HG03060 (cell line): ENCODE results near the gene CPNE2.
A peak's percentile ranks its signal among the peaks of the same experiment; 100 is the strongest.
"Not testable (repeated sequence)": the region's sequence is repeated elsewhere in the genome, so short reads cannot be mapped to it uniquely, and the experiment has no call there.

Source experiments
- ATAC-seq: cut with Tn5 transposase; IDR thresholded peaks from one replicate; pipeline ENCODE4 v1.9.1; 2021; ENCODE audit warnings: low read depth, moderate number of reproducible peaks; ENCODE audit not compliant: unreplicated experiment

Gene CPNE2

DNA sequence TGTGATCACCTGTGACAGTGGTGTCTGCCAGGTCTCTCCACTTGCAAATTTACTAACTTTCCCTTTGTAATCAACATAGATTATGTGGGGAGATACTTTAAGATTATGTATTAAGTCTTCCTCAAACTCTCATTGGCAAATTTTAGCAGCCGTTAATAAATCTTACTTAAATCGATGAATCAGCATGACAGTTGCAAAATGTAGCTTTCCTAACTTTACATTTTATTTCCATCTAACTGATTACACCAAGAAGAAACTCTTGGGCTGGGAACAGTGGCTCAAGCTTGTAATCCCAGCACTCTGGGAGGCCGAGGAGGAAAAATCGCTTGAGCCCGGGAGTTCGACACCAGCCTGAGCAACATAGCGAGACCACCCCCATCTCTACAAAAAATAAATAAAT, 23.3 kb upstream of the CPNE2 start:
- no peak for ATAC-seq

DNA sequence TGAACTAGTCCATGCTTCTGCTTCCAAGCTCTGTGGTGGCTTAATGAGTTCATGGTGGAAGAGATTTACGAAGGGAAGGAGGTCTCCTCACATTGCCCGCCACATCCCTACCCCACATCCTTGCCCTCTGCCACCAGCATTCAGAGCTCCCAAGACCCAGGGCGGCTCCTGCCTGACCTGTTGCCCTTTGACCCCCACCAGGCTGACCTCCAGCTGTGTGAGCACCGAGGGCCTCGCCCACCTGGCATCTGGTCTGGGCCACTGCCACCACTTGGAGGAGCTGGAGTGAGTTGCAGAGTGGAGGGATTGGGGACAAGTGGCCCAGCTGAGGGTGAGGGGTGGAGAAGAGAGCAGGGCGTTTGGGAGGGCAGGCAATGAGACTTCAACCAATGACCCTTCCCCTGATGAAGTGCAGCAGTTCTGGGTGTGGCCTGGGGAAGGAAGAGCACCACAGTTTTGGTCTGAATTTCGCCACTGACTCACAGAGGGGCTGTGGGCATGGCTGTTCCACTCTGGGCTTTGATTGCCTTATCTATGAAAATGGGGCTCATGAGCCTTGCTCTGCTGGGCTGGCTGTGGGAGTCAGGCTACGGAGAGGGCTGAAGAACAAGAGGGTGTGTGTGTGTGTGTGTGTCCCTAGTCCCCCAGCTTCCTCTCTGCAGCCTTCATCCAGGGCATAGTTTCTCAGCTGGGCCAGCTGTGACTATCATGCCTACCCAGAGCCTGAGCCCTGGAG, 22.6 kb upstream of the CPNE2 start:
- ATAC-seq, result no peak

DNA sequence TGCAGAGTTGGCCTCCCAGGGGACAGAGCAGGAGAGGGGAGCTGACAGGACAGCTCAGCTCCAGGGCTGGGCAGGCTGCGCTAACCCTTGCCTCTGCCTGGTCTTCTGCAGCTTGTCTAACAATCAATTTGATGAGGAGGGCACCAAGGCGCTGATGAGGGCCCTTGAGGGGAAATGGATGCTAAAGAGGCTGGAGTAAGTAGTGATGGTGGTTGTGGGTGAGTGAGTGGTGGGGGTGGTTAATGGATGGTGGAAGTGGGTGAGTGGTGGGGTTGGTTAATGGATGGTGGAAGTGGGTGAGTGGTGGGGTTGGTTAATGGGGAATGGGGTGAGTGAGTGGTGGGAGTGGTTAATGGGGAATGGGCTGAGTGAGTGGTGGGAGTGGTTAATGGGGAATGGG, 22.0 kb upstream of the CPNE2 start:
- ATAC-seq, result no peak

DNA sequence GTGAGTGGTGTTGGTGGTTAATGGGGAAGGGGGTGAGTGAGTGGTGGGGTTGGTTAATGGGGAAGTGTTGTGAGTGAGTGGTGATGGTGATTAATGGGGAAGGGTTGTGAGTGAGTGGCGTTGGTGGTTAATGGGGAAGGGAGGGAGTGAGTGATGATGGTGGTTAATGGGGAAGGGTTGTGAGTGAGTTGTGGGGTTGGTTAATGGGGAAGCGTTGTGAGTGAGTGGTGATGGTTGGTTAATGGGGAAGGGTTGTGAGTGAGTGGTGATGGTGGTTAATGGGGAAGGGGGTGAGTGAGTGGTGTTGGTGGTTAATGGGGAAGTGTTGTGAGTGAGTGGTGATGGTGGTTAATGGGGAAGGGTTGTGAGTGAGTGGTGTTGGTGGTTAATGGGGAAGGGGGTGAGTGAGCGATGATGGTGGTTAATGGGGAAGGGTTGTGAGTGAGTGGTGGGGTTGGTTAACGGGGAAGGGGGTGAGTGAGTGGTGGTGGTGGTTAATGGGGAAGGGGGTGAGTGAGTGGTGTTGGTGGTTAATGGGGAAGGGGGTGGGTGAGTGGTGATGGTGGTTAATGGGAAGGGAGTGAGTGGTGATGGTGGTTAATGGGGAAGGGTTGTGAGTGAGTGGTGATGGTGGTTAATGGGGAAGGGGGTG, 21.2 kb upstream of the CPNE2 start:
- ATAC-seq, result not testable (repeated sequence)

DNA sequence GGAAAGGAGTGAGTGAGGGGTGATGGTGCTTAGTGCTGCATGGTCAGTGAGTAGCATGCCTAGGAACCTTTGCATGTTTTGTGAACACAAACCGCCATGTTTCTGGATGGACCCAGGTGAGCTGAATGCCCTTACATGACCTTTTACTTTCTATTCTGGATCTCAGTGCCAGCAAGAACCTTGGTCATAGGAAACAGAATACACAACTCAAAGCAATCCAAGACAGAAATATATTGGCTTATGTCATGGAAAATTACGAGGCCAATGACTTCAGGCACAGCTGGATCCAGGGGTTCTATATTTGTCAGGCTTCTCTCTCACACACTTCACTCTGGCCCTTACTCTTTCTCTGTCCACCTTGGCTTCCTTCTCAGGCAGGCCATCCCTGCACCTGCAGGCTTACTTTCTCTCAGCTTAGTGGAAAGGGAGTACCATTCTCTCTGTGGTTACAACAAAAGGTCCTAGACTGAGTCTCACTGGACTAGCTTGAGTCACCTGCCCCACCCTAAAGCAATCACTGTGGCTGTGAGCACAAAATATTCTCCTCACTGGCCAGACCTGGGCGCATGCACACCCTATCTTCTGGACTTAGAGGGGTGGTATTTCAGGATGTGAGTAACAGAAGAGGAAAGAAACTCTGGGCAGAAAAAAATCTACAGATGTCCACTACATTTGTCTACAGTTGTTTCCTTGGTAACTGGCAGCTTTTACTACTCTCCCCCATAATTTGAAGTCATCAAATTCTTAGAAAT, 20.4 kb upstream of the CPNE2 start:
- ATAC-seq, result no peak

DNA sequence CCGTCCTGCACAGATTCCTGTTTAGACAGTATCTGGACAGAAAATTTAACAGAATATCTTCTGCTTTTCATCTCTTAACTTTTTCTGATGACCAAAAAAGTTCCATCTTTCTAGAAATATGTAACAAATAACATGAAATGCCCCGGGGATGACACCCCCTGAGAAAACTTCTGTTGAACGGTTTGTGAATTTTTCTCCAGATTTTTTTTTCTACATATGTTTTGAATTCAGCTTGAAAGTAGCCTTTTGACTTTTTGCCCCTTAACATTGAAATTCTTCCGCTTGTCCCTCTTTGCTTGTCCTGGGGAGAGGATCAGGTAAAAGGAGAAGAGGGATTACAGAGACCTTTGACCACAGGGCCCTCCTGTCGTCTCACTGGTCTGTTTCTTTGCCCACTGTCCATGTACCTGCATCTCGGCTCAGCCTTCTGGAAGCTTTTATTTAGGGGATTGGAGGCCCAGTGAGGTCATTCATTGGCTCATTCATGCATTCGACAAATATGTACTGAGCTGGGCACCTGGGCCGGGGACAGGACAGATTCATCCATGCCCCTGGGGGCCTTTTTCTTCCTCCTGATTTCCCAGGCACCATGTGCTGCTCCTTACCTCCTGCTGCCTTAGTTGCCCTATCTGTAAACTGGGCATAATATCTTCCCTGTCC, 19.6 kb upstream of the CPNE2 start:
- ATAC-seq, result no peak

DNA sequence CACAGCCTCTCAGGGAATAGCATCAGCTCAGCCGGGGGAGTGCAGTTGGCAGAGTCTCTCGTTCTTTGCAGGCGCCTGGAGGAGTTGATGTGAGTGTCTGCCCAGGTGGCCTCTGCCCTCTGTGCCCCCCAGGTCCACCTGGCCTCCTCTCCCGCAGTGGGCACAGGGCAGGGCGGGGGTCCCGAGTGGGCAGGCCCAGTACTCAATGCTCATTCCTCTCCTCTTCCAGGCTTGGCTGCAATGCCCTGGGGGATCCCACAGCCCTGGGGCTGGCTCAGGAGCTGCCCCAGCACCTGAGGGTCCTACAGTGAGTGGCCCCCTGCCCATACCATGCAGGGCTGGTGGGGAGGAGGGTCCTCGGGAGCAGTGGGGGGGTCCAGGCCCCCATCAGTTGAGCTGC, 14.7 kb upstream of the CPNE2 start:
- no peak for ATAC-seq

DNA sequence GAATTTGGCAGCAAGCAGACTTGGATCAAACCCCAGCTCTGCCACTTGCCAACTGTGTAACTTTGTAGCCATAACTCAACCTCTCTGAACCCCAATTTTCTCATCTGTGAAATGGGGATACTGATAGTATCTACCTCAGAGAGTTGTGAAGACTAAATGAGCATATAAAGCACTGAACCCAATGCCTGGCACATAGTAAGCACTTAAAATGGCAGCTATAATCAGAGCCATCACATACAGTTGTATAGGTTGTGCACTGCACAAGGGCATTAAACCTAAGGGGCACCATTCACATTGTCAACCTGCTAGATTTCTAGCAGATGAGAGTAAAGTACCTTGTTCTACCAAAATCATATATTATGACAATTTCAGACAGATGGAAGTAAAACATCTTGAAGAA, 10.6 kb upstream of the CPNE2 start:
- no peak for ATAC-seq

DNA sequence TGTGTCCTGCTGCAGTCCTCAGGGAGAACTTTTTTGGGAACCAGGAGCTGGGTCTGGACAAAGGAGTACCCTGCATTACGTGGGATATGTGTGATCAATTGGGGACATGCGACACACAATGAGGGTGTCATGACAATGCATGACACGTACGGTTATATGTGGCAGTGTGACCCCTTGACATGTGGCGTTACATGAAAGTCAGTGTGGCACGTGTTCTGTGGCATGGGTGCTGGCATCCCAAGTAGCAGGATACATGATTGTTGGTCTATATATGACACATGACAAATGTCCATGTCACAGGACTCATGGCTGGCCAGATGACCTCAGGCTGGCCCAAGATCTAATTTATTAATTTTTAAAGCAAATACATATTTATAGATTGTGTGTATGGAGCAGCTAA, 9.7 kb upstream of the CPNE2 start:
- ATAC-seq, result no peak

DNA sequence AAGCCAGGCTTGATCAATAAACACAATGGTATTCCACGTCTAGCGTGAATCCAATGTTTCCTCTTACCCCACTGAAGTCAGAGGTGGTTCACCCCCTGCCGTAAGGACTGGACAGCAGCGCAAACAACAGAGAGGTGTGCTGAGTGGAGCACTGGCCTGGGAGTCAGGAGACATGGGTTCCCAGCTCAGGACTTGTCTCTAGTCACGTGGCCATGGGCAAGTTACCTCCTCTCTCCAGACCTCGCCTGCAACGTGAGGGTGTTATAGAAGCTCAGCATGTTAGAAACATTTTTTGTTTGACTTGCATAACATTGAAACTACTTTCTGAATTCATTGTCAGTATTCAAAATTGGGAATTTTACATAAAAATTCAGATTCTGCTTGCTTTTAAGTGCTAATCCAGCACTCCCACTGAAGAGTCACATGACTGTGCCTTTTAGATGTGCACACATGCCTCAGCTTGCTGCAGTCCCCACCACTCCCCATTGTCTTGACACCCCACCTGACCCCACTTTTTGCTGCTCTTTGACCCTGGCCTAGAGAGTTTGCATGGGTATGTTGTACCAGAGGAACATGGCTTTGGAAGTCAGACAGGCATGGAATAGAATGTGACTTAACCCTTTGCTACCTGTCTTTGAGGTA, 8.8 kb upstream of the CPNE2 start:
- ATAC-seq, result no peak

DNA sequence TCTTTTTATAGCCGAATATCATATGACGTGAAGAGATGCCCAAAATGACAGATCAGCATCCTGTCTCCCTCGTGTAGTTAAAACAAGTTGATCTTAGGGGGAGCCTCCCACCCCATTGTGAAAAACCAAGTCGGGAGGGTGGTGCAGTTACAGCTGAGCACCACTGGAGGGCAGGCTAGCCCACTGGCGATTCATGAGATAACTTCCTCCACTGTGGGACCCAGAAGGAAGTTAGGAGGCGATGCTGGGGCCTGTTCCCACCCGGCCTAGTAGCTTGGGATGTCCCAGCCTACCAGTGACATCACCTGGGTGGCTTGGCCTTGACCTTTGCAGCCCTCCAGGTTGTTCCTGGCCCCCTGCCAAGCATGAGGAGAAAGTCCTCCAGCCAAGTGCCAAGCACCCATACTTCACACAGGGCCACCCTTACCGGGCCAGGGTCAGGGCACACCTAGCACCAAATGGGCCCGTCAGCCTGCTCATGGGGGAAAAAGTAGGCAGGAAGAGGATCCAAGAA, 8.1 kb upstream of the CPNE2 start:
- ATAC-seq, result peak; percentile 50

DNA sequence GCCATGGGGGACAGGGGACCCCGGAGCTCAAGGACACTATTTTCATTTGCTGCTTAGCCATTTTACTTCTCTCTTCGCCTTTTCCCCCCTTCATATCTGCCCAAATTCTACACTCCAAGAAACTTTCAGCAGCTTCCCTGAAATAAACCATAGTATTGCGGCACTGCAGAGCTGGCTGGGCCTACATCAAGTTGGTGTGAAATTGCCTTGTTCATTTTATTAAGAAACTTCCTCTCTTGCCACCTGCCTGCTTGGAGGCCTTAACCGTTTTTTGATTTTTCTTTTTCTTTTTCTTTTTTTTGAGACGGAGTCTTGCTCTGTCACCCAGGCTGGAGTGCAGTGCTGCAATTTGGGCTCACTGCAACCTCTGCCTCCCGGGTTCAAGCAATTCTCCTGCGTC, 7.4 kb upstream of the CPNE2 start:
- ATAC-seq, result no peak

DNA sequence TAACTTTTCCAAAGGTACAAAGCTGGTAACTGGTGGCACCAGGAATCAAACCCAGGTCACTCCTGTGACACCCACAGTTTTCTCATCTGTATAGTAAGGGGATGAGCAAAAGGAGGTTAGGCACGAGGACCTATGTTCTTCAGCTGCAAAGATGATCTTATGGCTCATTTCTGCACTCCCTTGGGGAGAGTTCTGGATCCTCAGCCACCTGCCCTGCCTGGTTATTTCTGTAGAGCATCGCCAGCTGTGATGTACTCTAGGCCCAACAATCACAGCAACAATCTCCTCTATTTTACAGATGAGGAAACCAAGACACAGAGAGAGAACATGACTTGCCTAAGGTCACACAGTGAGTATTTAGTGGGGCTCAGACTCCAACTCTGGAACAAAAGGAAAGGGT, 5.4 kb upstream of the CPNE2 start:
- no peak for ATAC-seq

DNA sequence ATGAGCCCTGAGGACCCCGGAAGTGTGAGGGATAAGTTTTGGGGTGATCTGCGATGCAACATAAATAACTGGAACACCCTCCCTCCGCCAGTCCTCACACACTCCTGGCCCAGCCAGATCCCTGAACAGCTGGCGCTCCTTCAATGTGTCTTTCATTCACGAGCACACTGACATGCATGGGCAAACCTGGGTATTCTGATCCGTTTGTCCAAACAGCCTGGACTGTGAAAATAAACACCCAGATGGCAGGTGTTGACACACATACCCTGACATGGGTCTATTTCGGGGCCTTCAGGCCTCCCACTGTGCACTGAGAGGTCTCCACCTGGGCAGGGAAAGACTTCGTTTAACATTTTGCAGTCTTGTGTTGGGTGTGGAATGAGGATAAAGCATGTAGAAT, 3.0 kb upstream of the CPNE2 start:
- no peak for ATAC-seq

DNA sequence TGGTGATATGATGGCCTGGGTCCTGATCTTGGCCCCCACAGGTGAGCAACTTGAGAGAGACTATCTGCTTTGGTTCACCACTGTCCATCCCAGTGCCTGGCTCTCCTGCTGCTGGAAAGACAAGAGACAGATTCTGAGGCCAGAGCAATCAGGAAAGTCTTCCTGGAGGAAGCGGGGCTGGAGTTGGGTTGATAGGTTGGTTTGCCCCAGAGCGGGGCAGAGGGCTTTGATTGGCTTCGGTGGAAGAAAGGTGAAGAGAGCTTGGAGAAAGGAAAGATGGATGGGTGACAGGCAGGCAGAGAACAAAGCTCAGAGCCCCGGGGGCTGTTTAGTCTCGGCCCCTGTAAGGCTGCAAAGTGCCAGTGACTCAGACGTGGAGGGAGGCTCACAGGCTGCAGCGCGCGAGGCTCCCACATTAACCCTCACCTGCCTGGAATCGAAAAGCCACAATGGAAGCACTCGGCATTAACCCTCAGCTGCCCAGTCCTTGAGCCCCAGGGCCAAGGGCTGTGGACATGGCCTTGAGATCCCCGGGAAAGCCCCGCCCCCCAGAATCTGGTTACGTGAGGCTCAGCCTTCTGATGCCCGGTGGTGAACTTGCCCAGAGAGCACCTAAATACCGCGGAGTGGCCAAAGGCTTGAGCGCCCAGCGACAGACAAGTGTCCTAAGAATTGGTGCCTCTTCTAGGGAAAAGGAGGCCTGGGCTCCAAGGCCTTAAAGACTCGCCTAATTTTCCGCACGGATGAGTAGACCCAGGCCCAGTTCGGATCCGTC, 996 bp upstream of the CPNE2 start:
- no peak for ATAC-seq

DNA sequence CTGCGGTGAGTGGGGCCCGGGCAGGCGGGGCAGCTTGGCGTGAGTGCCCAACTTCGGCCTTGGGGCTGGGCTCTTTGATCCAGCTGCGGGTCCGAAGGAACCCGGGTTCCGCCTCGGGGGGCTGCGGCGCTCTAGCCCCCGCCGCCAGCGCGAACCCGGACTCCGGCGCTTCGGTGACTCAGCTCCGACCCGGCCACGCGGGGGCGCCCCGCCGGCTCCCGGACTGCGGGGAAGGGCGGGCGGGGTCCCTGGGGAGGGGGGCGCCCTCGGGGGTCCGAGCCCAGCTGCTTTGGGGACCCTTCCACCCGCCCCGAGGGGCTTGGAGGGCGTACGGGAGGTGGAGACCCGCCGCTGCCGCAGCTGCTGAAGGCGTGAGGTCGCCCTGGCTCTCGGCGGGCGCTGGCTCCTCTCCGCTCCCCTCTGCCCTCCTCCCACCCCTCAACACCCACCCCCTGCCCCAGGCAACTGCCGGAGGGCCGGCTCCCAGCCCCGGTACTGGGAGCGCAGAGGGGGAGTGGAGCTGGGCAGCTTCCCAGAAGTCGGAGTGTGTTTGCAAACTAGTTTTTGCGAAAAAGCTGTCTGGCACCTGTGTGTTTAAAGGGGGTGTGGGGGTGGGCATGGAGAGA, 516 bp downstream of the CPNE2 start:
- no peak for ATAC-seq

DNA sequence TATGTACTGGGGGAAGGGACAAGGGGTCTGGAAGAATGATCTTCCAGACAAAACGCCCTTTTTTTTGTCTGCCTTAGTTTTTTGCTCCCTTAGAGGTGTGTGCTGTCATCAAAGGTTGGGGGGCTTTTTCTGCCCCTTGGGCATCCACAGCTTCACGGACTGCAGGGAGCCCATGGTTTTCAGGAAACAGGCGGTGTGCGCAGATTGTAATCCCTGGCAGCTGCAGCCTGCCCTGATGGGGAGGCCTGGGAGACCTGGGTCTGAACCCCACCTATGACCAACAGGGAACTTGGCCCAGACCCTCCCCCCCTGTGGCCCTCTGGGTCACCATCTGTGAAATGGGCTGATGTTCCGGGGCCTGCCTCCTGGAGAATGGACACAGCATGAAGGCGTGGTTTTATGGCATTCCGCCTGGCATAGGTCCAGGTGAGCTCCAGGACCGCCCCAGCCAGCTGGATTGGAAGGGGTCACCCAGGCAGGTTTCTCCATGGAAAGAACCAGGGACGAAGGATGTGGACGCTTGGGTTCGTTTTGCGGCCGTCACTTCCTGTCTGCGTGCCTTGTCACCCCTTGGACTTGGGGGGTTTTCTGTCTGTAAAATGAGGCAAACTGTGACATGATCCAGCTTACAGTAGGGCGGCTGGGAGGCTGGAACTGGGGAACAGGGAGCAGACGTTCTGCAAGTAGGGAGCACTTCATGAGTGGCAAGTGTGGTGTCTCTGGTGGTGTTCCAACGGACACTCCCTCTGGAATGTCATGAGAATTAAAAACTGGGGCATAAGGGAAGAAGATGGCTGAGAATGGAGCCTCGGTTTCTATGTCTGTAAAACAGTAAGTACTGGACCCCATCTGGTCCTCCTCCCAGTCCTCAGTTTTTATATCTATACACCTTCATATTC, 1.5 kb downstream of the CPNE2 start:
- no peak for ATAC-seq

DNA sequence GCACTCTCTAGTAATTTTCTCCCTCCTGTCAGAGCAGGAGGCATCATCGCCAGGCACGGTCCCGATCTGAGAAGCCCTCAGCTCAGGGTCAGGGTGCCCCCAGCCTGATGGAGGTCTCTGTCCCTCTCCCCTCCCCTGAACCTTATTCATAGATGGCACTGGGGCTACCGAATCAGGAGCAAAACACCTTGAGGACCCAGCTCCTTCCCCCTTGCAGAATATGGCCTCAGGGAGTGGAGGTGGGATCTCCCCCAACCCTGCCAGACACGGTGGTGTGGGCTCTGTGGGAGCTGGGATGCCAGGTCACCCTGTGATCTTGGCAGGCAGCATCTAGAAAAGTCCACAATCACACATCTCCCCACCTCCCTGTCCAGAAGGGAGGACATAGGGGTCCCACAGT, 2.5 kb downstream of the CPNE2 start:
- ATAC-seq, result no peak
